ENCODE measurements around the gene SNX20.

Gene SNX20

DNA sequence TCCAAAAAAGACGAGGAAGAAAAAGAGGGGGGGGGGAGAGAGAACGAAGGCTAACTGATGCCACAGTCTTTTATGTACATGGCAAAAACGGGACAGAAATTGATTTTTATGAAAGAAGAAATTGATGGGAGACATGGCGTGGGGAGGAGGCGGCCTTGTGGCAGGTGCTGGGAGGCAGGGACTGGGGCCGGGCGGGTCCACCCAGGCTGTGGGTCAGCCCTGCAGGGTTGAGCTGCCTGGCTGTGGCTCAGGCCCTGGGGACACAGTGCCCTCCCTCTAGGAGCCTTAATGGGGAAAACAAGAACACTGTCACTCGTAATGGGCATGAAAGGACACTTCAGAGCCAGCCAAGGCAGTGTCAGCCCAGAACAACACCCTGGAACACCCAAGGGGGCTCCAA lies 34.8 kb downstream of the SNX20 start:
- H3K9me2 ChIP-seq (replicated peaks; ENCODE audit: insufficient read depth, low read length): no peaks in the 10 kb centered on the region
- no peak overlapping the region for H3K27ac ChIP-seq (ENCODE audit: low read depth, low read length)
- no peaks in the 10 kb centered on the region for H4K20me1 ChIP-seq (ENCODE audit: low read depth, low read length)
- H3K27me3 ChIP-seq (ENCODE audit: low read length): no peaks in the 10 kb centered on the region
- H3K36me3 ChIP-seq (ENCODE audit: low read length): no peaks in the 10 kb centered on the region
- H3K9ac ChIP-seq (ENCODE audit: low read length): no peak overlapping the region
- TF ChIP-seq EZH2phosphoT487 (conservative IDR thresholded peaks at IDR 0.05; ENCODE audit: low read length): no peak
- TF ChIP-seq, protein P1, sequence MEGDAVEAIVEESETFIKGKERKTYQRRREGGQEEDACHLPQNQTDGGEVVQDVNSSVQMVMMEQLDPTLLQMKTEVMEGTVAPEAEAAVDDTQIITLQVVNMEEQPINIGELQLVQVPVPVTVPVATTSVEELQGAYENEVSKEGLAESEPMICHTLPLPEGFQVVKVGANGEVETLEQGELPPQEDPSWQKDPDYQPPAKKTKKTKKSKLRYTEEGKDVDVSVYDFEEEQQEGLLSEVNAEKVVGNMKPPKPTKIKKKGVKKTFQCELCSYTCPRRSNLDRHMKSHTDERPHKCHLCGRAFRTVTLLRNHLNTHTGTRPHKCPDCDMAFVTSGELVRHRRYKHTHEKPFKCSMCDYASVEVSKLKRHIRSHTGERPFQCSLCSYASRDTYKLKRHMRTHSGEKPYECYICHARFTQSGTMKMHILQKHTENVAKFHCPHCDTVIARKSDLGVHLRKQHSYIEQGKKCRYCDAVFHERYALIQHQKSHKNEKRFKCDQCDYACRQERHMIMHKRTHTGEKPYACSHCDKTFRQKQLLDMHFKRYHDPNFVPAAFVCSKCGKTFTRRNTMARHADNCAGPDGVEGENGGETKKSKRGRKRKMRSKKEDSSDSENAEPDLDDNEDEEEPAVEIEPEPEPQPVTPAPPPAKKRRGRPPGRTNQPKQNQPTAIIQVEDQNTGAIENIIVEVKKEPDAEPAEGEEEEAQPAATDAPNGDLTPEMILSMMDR (IDR thresholded peaks at IDR 0.05; ENCODE audit: insufficient read depth, low read length, poor library complexity, severe bottlenecking): no peak
- no peaks in the 10 kb centered on the region for H3K79me2 ChIP-seq (ENCODE audit: insufficient read depth, low read length)
- no peak overlapping the region for H2AFZ ChIP-seq (ENCODE audit: low read depth, low read length, severe bottlenecking)
- H3K4me3 ChIP-seq (ENCODE audit: insufficient read depth, low read length, poor library complexity, severe bottlenecking): no peak overlapping the region
- no peak overlapping the region for H3K4me2 ChIP-seq (ENCODE audit: low read depth, low read length, poor library complexity, severe bottlenecking)
- no peaks in the 10 kb centered on the region for H3K9me3 ChIP-seq (ENCODE audit: insufficient read depth, low read length)
- no peaks in the 10 kb centered on the region for H3F3A ChIP-seq (ENCODE audit: insufficient read depth)

DNA sequence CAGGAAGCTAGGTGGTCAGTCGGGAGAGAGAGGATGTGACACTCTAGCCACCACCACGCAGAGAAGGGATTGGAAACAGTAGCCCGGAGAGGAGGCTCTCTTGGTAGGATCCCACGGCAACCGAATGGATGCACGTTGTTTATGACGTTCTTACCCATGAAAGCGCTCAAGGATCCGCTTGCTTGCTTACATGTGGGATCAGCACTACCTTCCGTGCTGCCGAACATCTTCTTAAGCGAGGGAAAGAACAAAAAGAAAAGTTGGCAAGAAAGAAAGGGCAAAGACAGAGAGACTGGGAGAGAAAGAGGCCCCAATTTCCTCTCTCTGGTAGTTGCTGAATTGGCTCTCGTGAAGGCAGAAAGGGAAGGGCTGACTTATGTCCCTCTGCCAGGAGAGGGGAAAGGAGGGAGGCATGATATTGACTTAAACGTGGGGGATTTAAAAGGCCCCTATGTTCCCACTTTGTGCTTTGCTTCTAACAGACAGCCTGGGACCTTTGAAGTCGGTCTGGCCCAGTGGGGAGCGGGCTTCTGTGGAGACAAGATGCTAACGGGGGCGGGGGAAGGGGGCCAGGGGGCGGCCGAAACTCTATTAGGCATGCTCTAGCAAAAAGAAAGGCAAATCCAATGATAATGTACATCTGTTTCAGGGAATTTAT lies 35.4 kb downstream of the SNX20 start:
- TF ChIP-seq EZH2phosphoT487 (conservative IDR thresholded peaks at IDR 0.05; ENCODE audit: low read length): no peak
- TF ChIP-seq, protein P1 (IDR thresholded peaks at IDR 0.05; ENCODE audit: insufficient read depth, low read length, poor library complexity, severe bottlenecking): no peak
- no peaks in the 10 kb centered on the region for H4K20me1 ChIP-seq (ENCODE audit: low read depth, low read length)
- H3K4me2 ChIP-seq (ENCODE audit: low read depth, low read length, poor library complexity, severe bottlenecking): no peak overlapping the region
- no peak overlapping the region for H3K4me3 ChIP-seq (ENCODE audit: insufficient read depth, low read length, poor library complexity, severe bottlenecking)
- H3K9me2 ChIP-seq (replicated peaks; ENCODE audit: insufficient read depth, low read length): no peaks in the 10 kb centered on the region
- H3K27ac ChIP-seq (ENCODE audit: low read depth, low read length): no peak overlapping the region
- H2AFZ ChIP-seq (ENCODE audit: low read depth, low read length, severe bottlenecking): no peak overlapping the region
- H3K36me3 ChIP-seq (ENCODE audit: low read length): no peaks in the 10 kb centered on the region
- no peaks in the 10 kb centered on the region for H3K79me2 ChIP-seq (ENCODE audit: insufficient read depth, low read length)
- no peaks in the 10 kb centered on the region for H3F3A ChIP-seq (ENCODE audit: insufficient read depth)
- no peaks in the 10 kb centered on the region for H3K27me3 ChIP-seq (ENCODE audit: low read length)
- no peaks in the 10 kb centered on the region for H3K9me3 ChIP-seq (ENCODE audit: insufficient read depth, low read length)
- H3K9ac ChIP-seq (ENCODE audit: low read length): no peak overlapping the region

DNA sequence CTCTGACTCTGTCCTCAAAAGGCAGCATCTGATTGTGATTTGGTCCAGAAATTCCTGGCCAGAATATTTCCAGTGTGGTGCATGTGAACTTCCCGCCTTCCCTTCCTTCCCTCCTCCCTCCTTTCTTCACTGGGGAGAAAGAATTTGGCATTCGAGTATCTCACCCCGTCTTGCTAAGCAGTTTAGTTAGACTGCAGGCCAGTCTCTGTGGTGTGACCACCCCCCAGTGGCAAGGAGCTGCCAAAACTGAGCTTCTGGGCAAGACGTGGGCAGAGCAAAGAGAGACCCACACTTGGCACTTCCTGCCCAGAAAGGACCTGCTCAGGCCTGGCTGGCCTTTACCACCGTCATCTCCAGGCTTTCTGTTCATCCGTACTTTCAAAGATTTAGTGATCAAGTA lies 36.4 kb downstream of the SNX20 start:
- TF ChIP-seq EZH2phosphoT487 (conservative IDR thresholded peaks at IDR 0.05; ENCODE audit: low read length): no peak
- TF ChIP-seq, protein P1 (IDR thresholded peaks at IDR 0.05; ENCODE audit: insufficient read depth, low read length, poor library complexity, severe bottlenecking): no peak
- no peak overlapping the region for H2AFZ ChIP-seq (ENCODE audit: low read depth, low read length, severe bottlenecking)
- H3K36me3 ChIP-seq (ENCODE audit: low read length): no peaks in the 10 kb centered on the region
- no peak overlapping the region for H3K4me2 ChIP-seq (ENCODE audit: low read depth, low read length, poor library complexity, severe bottlenecking)
- no peaks in the 10 kb centered on the region for H4K20me1 ChIP-seq (ENCODE audit: low read depth, low read length)
- H3K27me3 ChIP-seq (ENCODE audit: low read length): no peaks in the 10 kb centered on the region
- H3K4me3 ChIP-seq (ENCODE audit: insufficient read depth, low read length, poor library complexity, severe bottlenecking): no peak overlapping the region
- H3K27ac ChIP-seq (ENCODE audit: low read depth, low read length): no peak overlapping the region
- H3F3A ChIP-seq (ENCODE audit: insufficient read depth): no peaks in the 10 kb centered on the region
- H3K9me2 ChIP-seq (replicated peaks; ENCODE audit: insufficient read depth, low read length): no peaks in the 10 kb centered on the region
- H3K9ac ChIP-seq (ENCODE audit: low read length): no peak overlapping the region
- no peaks in the 10 kb centered on the region for H3K79me2 ChIP-seq (ENCODE audit: insufficient read depth, low read length)
- no peaks in the 10 kb centered on the region for H3K9me3 ChIP-seq (ENCODE audit: insufficient read depth, low read length)

All from SU-DHL-6 (cell line).